ENCODE results near the gene IRX2.

The IRX2 gene

DNA sequence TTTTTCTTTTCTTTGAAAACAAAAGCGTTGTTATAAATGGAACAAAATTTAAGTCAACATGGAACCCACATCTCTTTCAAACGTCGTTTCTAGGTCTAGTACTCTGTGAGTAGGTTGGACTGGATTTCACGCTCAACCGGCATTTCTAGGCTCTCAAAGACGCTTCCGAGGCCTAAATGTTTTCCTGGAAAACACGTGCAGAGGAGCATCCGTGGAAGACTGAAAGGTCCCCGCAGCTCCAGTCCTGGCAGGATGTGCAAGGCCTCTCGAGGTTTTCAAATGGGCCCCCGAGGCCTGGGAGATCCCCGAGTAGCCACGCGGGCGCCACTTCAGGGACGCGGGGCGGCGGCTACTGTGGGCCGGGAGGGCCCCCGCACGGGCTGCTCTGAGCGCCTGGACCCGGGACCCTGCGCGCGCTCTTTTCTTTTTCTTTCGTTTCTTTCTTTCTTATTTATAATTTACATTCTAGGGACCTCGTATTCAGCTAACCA lies 4.2 kb upstream of the IRX2 start:
- no peak for DNase-seq

DNA sequence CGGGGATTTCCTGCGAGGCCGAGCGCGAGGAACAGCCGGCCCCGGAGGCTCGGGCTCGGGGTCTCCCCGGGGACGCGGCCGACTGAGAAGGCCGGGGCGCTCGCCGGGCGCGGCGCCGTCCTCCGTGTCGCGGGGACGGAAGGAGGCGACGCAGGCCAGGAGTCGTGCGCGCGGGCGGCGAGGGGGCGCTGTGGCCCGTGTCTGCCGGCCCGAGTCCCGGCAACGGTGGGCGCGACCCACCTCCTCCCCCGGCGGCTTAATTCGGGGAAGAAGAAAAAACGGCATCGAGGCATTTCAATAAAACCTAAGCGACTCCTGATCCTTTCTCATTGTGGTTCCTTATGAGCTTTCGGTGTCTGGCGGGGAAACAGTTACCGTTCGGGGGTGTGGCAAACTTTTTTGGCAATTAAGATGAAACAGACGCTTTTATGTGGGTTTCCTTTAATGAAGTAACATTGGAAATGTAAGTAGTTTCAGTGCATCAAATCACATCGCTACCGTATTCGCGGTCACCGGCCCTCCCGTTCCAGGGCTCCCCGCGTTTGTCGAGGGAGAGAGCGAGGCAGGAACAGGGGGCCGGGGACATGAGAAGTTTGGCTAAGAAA lies 3.7 kb upstream of the IRX2 start:
- DNase-seq = no peak

DNA sequence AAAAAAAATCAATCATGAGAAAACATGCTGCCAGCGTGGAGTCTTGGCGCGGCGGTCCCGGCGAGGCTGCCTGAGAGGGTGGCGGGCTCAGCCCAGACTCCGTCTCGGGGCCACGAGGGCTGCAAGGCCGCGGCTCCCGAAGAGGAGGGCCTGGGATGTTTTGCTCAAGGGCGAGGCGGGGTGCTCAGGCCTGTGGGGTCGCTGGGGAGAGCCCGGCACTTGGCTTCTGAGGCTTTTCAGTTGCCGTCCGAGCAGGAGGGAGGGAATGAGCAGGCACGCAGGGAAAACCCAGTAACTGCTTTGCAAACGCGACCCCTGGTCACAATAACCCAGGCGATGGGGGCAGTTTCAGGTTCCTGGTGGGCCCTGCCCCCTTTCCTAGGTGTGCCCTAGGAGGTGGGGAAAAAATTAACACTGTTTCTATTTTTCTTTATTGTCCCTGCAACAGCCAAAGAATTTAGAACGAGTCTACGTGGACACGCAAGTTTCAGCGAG lies 3.2 kb upstream of the IRX2 start:
- DNase-seq = no peak

DNA sequence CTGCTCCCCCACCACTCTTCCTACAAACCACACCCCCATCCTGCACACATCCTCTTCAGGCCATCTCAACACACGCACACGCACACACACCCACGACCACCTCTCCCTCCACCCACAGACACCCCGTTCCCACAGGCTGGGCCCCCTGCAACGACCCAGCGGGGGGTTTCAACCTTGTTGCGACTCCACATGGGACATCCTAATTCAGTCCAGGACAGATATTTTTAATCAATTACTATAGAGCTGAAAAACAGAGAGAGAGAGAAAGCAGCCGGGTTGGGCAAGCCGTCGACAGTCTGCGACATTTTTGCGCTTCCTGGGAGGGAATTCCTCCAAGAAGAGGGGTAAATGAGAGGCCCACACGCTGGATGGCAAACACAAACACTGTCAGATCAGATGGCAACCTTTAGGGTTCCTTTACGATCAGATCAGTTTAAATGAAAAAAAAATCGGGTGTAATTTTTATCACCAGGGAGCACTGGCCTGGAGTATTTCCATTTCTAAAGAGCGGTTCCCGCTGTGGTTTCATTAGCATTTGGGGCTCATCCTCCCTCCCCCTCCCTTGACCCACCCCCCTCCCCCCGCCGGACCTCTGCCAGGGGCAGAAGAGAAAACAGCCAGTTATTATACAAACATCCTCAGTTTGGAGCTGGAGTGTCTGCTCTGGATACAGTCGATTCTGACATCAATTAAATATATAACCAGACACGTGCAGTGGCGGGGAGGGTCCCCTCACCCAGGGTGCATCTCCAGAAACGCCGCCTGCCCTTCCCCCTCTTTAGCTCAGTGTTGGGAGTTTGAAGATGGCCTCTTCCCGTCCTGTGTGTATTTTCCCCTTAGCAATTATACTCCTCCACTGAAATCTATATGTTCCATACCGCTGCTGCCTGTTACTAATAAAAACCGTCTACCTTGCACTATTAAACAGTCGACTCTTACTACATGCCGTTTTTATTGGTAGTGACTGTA lies 2.3 kb upstream of the IRX2 start:
- DNase-seq = no peak

DNA sequence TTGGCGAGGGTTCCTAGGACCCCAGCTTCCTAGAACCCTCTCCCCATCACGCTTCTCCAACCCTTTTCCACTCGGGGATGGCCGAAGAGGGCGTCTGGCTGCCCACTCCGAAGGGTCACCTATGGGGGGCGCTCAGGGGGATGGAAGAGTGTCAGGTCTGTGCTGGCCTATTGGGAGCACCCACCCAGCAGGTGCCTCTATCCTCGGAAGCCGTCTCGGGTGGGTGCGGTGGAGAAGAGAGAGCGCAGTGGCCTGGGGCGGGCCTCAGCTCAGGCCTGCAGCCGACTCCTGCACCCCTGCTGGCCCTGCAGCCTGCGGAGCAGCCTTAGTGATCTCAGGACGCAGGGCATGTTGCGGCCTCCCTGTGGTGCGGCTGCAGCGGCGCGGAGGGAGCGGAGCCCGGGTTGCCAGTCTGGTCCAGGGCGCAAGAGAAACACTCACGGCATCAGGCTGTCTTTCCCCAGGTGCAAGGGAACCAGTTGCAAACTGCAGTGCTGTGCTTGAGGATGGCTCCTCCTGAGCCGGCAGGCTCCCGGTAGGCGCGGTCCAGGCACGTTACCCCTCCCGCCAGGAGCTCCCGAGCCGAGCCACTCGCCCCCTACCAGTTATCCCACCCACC lies 1.5 kb upstream of the IRX2 start:
- DNase-seq = no peak

DNA sequence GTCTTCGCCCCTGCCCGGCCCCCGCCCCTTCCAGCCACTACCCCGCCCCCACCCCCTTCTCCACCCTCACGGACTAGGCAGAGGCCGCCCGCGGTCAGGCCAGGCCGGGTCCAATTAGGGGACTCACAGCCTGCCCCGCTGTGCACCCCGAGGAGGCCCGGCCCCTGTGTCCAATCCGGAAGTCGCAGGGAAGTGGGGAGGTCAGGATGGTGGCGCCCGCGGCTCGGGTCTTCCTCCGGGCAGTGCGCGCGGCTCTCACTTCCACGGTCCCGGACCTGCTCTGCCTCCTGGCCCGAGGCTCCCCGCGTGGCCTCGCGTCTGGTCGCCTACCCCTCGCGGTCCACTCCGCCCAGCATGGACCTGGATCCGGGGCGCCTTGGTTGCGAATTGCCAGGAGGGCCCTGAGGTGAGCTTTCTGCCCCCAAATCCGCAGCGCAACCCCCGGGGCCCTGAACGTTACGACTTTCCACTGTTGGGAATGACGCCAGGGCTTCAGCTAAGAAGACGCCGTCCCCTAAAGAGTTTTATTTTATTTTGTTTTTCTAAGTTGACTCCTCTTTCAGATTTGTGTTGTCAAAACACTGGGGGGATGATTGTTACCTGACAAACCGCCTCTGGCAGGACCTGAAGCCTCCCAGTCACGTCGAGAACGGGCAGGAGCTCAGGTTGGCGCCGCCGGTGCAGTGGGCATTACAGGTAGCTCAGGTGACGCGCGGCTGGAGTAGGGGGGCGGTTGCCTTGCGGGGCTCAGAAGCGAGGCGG lies 763 bp upstream of the IRX2 start:
- no peak for DNase-seq

DNA sequence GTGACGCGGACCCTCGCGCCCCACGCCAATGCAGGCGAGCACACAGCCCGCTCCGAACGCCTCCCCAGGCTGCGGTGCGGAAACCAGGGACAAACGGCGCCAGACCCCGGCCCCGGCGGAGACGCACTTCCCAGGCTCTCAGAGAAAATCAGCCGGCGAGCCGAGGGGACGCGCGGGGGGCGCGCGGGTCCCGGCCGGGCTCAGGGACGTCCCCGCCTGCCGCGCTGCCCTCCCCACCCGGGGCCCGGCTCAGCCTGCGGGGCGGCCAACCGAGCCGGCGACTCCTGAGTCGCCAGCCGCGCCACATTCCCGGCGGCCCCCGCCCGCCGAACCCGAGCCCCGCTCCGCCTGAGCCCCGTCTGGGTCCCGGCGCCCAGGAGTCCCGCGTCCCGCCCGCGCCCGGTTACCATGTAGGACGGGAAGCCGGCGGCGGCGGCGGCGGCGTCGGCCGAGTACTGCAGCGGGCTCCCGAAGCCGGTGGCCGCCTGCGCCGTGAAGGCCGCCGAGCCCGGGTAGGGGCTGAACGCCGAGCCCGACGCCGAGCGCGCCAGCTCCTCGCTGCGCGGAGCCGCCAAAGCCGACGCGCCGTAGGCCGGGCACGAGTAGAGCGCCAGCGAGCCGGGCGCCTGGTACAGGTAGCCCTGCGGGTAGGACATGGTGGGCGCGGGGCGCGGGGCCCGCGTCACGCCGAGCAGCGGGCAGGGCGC lies 566 bp downstream of the IRX2 start:
- no peak for DNase-seq

DNA sequence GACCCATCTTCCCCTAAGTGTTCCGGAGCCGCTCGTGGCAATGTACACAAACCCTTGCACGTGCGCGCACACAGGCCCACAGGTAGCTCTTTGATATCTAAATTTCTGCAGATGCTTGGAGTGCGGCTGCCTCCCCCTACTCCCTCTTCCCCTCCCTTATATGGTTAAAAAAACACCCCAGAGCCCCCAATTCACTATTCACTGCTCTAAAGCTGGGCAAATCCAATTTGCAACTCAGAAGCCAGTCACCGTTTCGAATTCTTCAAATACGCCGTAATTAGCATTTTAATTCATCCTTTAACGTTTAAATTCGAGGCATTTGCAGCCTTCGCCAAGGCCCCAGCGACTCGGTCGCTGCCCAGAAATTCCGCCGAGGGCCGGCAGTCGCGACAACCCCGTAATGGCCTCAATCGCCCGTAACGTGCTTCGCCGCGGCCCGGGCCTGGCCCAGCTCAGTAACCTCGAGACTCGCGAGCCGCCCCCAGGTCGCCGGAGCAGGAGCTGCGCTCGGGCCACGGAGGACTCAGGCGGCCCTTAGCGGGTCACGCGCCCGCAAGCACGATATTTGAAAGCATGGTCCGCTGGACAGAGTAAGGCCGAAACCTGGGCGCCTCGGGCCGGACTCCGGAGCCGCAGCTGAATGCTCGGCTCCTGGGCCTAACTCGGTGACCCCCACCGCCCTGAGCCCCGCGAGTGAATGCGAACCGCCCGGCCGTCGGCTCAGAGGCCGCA lies 1.3 kb downstream of the IRX2 start:
- DNase-seq = no peak

DNA sequence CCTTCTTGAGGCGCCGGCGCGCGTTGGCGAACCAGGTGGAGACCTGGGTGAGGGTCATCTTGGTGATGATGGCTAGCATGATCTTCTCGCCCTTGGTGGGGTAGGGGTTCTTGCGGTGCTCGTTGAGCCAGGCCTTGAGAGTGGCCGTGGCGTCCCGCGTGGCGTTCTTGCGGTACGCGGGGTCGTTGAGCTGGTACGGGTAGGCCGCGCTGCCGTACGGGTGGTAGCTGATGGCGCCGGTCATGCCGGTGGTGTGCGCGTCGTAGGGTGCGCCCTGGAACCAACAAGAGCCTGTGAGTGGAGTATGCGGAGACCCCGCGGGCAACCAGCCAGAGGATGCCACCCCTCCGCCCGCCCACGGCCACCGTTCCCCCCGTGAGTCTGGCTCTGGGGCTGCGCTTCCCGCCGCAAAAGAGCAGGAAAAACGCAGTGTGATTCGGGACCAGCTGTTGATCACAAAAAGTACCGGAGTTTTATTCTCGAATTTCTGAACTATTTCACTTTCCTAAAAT lies 1.9 kb downstream of the IRX2 start:
- DNase-seq = no peak

DNA sequence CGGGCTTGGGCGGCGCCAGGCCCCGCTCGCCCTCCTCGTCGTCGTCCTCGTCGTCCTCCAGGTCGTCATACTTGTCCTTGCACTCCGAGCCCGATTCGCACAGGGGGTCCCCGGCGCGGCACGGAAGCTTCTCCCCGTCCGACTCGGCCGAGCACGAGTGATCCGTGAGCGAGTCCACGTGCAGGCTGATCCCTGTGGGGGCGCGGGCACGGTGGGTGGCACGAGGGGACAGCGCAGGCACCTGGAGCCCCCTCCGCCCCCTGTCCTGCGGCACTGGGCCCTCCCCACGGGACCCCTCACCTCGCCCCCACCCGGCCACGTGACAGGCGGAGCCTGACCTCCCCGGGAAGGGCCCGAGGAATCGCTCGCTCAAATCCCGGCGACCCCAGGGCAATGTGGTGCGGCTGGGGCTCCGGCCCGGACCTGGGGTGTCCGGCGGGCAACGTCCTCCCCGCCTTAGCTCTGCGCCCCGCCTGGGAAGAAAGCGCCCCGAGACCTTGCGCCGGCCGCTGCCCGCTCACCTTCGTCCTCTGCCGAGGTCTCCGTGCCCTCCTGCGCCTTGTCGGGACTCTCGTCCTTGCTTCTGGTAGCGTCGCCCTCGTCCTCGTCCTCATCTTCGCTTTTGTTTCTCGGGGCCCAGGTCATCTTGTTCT lies 2.5 kb downstream of the IRX2 start:
- no peak for DNase-seq

DNA sequence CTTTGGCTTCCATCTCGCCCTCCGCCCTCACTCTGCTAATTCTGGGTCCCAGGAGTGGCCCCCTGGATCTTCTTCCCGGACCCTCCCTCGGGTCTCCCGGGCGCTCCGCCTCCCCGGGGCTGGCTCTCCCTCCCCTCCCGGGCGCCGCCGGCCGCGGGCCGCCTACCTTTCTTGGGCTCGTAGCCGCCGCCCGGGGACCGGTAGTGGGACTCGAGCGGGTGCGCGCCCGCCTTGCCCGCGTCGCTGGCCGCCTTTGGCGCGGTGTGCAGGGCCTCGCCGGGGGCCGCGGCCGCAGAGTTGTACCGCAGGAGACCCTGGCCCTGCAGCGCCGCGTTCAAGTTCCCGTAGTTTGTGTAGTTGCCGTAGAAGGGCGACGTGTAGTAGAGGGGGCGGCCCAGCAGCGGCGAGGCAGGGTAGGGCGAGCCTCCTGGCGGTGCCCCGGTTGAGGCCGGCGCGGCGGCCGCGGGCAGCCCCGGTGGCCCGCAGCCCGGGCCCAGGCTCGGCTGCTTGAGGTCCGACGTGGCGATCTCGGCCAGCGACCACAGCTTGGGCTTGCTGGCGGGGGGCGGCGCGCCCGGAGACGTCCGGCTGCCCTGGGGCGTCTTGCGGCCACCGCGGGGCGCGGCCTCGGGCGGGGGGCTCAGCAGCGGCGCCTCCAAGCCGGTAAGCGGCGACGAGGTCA lies 3.2 kb downstream of the IRX2 start:
- no peak for DNase-seq

DNA sequence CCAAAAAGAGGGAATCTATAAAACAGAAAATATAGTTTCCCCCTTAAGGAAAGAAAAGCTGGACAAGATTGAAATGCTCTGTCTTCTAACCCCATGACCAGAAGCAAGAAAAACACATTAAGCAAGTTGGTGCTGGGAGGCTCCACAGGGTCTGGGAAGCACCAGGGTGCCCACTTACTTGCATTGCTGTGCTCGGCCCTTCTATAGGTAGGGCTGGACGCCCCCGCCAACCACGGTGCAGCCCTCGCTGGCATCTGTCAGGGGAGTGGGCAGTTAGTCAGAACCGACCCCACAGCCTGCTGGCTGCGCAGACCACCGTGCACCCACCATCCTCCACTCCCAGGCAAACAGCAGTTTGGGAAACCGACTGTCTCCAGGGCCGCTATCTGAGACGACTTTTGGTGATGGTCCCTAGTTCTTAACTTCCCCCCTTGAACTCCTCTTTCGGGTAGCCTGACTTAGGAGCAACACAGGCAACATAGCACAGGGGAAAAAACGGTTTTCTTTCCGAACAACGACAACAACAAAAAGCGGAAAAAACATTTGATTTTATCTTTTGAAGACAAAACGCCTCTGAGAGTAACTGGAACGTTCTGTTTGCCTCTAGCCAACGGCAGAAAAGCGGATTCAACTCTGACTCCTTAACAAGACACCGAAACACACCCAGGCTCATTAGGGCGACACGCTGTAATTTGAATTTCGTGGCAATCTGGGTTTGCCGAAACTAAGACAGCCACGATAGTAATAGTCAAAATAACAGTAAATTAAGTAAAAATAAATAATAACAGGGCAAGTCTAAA lies 3.9 kb downstream of the IRX2 start:
- DNase-seq = no peak

DNA sequence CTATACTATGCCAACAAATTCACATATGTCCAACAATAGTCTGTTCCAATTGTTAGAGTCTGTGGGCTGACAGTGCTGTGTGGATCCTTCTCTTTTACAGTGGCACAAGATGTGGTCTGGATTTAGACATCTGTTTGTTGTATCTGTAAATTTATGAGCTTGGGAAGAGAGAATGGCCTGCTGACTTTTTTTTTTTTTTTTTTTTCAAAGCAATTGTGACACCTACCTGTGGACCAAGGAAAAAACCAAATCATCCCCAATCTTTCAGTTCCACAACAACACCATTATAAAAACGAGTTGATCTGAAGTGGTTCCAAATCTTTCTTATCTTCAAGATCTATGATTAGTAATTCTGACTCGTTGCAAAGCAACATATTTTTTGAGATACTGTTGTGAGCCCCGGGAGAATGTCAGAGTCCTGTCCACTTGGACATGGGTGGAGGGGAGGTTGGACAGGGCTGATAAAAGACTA lies 4.9 kb downstream of the IRX2 start:
- DNase-seq = no peak

DNA sequence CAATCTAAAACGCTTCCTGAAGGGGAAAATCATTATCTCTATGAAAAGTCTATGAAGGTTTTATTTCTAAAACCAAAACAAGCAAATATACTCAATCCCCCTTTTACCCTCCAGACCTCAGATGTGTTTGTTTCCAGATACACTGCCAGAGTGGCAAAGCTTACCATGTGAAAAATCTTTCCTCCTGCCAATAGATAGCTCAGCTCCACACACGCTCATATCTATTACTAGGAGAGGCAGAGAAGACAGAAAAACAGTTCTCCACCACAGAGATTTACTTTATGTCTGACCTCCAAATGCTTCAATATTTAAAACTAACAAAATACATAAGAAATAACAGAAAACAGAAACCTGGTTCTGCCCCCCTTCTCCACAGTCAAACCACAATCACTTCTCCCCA lies 7.0 kb downstream of the IRX2 start:
- DNase-seq = no peak

DNA sequence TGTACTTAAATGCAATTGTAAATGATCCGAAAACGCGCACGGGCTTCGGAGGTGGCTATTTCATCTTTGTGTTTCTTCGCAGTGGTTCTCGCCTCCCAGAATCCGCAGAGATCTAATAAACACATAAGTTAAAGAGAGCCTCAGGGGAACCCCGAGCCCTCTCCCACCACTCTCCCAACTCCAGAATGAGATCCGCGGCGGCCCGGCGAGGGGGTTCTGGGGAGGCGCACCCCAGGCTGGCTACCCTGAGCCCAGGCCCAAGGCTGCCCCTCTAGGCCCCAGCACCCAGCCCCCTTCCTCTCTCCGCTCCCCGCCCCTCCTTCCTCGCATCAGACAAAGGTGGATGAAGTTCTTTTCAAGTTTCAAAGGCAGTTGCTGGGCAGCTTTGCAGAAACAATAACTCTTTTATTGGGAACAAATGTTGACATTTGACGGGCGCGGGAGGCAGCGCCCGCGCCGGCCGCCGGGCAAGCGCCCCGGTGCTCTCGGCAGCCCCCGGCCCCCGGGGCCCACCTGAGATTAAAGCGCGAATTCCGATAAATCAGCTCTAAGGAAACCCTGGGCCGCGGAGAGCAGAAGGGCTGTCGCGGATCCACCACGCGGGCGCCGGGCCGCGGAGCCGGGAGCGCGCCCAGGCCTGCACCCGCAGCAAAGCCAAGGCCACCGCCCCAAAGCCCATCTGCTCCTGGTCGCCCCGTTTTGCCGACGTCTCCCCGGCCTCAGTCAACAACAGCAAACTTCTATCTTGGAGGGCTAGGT lies 8.4 kb downstream of the IRX2 start:
- DNase-seq = no peak

DNA sequence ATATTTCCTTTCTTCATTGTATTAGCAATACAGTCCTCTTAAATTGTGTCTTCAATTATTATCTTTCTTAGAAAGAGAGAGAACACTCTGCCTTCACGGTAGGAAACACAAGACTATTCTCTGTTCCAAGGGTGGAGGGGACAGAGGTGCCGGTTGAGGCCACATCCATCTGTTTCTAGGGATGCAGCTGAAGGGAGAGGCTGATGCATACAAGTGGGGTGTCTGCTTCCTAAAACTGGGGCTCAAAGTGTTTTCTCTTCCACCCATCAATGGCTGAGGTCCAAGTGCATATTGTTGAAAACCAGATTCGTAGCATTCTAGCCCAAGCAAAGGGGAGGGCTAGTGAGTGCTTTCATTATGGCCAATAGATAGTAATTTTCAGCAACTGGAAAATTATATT lies 9.5 kb downstream of the IRX2 start:
- no peak for DNase-seq

DNA sequence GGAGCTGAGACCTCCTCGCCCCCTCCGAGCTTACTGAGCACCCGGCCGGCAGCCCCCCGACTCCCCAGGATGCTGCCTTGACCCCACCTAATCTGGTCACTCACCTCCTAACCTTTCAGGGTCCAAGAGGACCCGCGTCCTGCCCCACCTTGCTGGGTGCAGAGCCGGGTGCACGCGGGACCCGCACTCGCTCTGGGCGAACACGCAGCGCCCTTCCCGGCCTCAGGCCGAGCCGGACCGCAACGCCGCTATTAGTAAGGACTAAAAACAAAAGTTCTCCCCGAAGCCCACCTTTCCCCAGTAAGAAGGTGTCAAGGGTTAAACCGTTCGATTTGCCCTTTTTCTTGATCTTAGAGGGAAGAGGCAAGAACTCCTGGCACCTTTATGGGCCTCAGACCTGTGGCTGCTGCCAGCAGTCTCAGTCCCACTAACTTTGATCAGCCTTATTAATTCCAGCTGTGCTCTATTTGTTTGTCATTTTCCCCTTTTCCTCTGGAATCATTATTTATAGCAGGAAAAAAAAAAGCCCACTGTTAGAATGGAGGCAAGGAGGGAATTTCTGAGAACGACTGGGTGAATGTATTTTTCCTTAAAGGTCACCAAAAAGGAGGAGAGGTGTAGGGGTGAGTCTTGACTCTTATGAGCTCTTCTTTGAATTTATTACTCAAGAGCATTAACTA lies 10.5 kb downstream of the IRX2 start:
- DNase-seq = no peak
